Heart right ventricle (tissue), 16 donors: ENCODE results near the gene LMTK2. TPM values are rescaled to one million over a fixed set of nuclear protein-coding genes. Genes with fewer than 3 reads are reported as not detected.

Experiments used
- ATAC-seq, 8 donors: fragments of 200-7000 bp; cut with Tn5 transposase; one replicate each; pipeline ENCODE4 v1.9.1; 2020; ENCODE audit warnings: mild to moderate bottlenecking in 8 of 8, moderate library complexity in 8 of 8, moderate number of reproducible peaks in 1 of 8
- DNase-seq, 2 donors: peaks; one replicate each; pipeline ENCODE4 v3.0.0-alpha.2; 2020
- H3K27ac ChIP-seq, 10 donors: fragments of 200-600 bp; sonication (generic) in 2 of 10; one replicate each; pipeline versions ENCODE4 v1.5.0 to v1.8.0; 2020 to 2022; ENCODE audit warnings: mild to moderate bottlenecking in 3 of 10
- H3K27me3 ChIP-seq, 7 donors: fragments of 200-600 bp; one replicate each; pipeline ENCODE4 v1.8.0; 2021 to 2022; ENCODE audit warnings: mild to moderate bottlenecking in 2 of 7
- H3K36me3 ChIP-seq, 9 donors: fragments of 200-600 bp; sonication (generic) in 1 of 9; one replicate each; pipeline versions ENCODE4 v1.5.0 to v1.8.0; 2020 to 2022; ENCODE audit warnings: mild to moderate bottlenecking in 2 of 9
- H3K4me1 ChIP-seq, 9 donors: fragments of 200-600 bp; sonication (generic) in 1 of 9; one replicate each; pipeline versions ENCODE4 v1.5.0 to v1.8.0; 2020 to 2022; ENCODE audit warnings: mild to moderate bottlenecking in 4 of 9
- H3K4me3 ChIP-seq, 10 donors: fragments of 200-600 bp; sonication (generic) in 2 of 10; one replicate each; pipeline versions ENCODE4 v1.5.0 to v1.8.0; 2020 to 2022; ENCODE audit warnings: mild to moderate bottlenecking in 7 of 10, moderate library complexity in 2 of 10
- H3K9me3 ChIP-seq, 11 donors: fragments of 200-600 bp in 10 of 11; sonication (generic) in 2 of 11; one replicate each; pipeline versions ENCODE4 v1.5.0 to v1.8.0; 2013 to 2022; ENCODE audit warnings: mild to moderate bottlenecking in 2 of 11, control low read depth in 1 of 11, moderate library complexity in 1 of 11
- WGBS, 2 donors: extraction: QIAGEN DNeasy Blood & Tissue Kit; methylation state at CpG; one replicate each; pipeline ENCODE4 v1.1.7; 2013; ENCODE audit warnings: inconsistent platforms in 1 of 2; 5-methylcytosine and 5-hydroxymethylcytosine counted together
- intact Hi-C, 10 donors: fragments of 100-400 bp; cut with DNase I; formaldehyde crosslinking; loops; one replicate each; pipeline versions ENCODE4 v1.11.1 to v1.14.2; 2022
- polyA plus RNA-seq, 2 donors: library from polyadenylated mRNA; stranded (reverse); fragments of 200-250 nt; gene quantifications; one replicate each; pipeline ENCODE4 v1.2.3, GENCODE V29; 2013
- total RNA-seq, 10 donors: library from RNA; stranded (reverse); fragmentation: NEBNext Ultra II Directional in 3 of 10; extraction: Animal tissue kit (Norgen Biotek cat#: 25700) in 3 of 10; gene quantifications; one replicate each; pipeline versions ENCODE4 v1.2.1 to v1.2.4, GENCODE V29; 2021 to 2023
- TF ChIP-seq, protein P1 (sequence below), 9 donors: fragments of 200-600 bp; sonication (generic) in 2 of 9; IDR thresholded peaks; one replicate each; pipeline versions ENCODE4 v1.5.0 to v1.8.0; 2021 to 2022; ENCODE audit warnings: antibody characterized with exemption in 9 of 9, mild to moderate bottlenecking in 5 of 9, moderate library complexity in 1 of 9
- donor health status: Arrhythmogenic right ventricular cardiomyopathy.
- donor health status: ischemic (EF 13 %, LVEDD 7.1; RV severe dilation, severe dysfunction).
- donor health status: healthy with polysubstance abuse.
- donor health status: DM: no; HTN: yes; CAD: no.
- donor health status: DM: no; HTN: no; CAD: no.
- donor health status: ischemic (EF 25% LVEDD 6.9; RV normal size, moderate dysfunction).
- donor health status: ischemic (EF 25% LVEDD 5.7; RV mildly dilated, moderate dysfunction).
- donor health status: healthy.
- donor health status: DM: yes; HTN: yes; CAD: no.
- donor health status: Ischemic cardiomyopathy.
- donor health status: ischemic (EF 35%, LVEDD 5.7; RV mildly dilated, moderate dysfunction).
- donor health status: nonischemic (EF 11% LVEDD 7.7; RV severe dilation, severe dysfunction).
- donor health status: DM: yes; HTN: yes; CAD: no.
- donor health status: PGD.
- donor health status: ischemic (EF 29% LVEDD 5.4; RV normal size, mild dysfunction).
- donor health status: nonischemic (EF 23%, LVEDD 6.1; RV moderate dilation, normal function).

LMTK2 gene
- total and polyA plus RNA-seq, 12 donors = 2.9 to 50.2 (median 27.0) TPM

DNA sequence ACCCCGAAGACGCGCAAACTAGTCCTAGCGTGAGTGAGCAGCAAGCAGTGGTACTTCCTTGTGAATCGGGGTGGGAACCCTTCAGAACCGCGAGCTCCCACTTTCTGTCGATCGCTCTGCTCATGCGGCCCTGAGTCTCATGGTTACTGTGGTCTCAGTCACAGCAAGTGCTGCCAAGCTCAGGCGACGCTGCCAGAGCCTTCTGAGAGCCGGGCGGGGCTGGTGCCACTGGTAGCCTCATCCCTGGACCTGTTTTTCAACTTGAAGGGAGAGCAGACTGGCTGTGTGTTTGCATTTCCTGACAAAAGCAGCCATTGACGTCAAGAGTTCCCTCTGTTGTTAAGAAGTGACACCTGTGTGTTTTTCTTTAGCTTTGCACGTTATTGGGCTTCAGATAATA lies 71.7 kb downstream of the LMTK2 start:
- peak; percentile 47 to 69 for DNase-seq
- H3K9me3 ChIP-seq = no peaks in the 10 kb centered on the region
- WGBS, 2 donors = 55 to 59% methylated on average over 16 of the region's 16 CpGs
- TF ChIP-seq, protein P1, sequence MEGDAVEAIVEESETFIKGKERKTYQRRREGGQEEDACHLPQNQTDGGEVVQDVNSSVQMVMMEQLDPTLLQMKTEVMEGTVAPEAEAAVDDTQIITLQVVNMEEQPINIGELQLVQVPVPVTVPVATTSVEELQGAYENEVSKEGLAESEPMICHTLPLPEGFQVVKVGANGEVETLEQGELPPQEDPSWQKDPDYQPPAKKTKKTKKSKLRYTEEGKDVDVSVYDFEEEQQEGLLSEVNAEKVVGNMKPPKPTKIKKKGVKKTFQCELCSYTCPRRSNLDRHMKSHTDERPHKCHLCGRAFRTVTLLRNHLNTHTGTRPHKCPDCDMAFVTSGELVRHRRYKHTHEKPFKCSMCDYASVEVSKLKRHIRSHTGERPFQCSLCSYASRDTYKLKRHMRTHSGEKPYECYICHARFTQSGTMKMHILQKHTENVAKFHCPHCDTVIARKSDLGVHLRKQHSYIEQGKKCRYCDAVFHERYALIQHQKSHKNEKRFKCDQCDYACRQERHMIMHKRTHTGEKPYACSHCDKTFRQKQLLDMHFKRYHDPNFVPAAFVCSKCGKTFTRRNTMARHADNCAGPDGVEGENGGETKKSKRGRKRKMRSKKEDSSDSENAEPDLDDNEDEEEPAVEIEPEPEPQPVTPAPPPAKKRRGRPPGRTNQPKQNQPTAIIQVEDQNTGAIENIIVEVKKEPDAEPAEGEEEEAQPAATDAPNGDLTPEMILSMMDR (IDR thresholded peaks at IDR 0.05) = no peak
- no peak overlapping the region for H3K4me3 ChIP-seq
- intact Hi-C loops = no loop called here
- H3K36me3 ChIP-seq = peaks cover 0 to 65% (median 0%) of the 10 kb centered on the region in 9 donors
- peak overlapping the region in 3 of 10 donors; percentile 21 to 53 (median 39) for H3K27ac ChIP-seq
- peak; percentile 58 to 95 (median 90) for ATAC-seq
- H3K27me3 ChIP-seq = no peaks in the 10 kb centered on the region
- H3K4me1 ChIP-seq = peaks cover 0 to 33% (median 16%) of the 10 kb centered on the region in 9 donors

DNA sequence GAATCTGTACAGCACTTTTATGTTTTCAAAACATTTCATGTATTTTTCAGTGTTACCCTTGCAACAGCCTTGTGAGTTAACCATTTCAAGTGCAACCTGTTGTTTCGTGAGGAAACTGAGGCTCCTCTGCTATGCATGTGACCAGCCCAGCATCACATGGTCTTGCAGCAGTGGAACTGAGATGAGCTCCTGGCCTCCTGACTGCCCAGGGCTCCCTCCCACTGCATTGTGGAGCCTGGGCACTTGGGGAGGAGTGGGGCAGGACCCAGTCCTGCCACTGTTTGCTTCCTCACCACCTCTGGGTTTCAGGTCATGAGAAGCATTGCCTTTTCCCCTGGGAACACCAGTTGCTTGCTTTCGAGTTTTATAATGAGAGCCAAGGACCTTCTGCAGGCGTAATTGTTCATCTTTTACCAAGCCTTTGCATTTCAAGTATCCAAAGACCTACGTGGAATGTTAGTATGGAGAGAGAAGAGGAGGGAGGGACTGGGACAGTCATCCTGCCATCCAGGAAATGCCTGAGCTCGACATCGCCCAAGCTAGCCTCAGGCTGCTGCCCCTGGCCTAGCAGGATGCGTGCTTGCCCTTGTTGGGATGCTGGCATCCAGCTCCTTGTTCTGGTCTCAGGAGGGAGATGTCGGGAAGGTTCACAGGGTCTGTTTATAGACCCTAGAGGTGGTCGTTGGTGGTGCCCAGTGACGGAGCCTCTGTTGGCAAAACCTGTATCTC lies 72.3 kb downstream of the LMTK2 start:
- TF ChIP-seq, protein P1 (IDR thresholded peaks at IDR 0.05) = no peak
- no peak overlapping the region for H3K4me3 ChIP-seq

DNA sequence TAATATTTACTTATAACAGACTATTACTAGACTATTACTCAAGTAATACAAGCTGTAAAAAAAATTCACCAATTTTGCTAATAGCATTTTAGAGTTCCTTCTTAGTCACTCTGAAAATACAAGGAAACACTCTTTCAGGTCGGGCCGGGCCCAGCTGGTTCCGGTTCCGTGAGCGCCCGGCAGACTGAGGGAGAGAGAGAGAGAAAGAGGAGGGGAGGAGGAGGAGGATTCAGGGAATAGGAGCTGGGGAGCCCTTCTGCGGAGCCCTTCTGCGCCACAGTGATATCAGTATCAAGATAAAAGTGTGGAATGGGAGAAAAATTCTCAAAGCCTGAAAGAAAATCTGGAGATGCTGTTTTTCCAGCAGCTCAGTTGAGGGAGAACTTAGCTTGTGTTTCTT lies 74.1 kb downstream of the LMTK2 start:
- Histone ChIP-seq H3K36me3 (peaks cover 0 to 58% (median 0%) of the 10 kb centered on the region in 9 donors), H3K27me3 (no peaks in the 10 kb centered on the region), H3K9me3 (no peaks in the 10 kb centered on the region), H3K4me3 (no peak overlapping the region), H3K27ac (no peak overlapping the region), H3K4me1 (peaks cover 0 to 21% (median 13%) of the 10 kb centered on the region in 9 donors)
- DNase-seq (no peak), ATAC-seq (no peak)
- 78 to 81% methylated on average over 8 of the region's 8 CpGs for WGBS, 2 donors
- intact Hi-C loops = no loop called here
- TF ChIP-seq, protein P1 (IDR thresholded peaks at IDR 0.05) = no peak

More for the DNA sequence above, 72.3 kb downstream of the LMTK2 start:
- Histone ChIP-seq H3K36me3 (peaks cover 0 to 64% (median 0%) of the 10 kb centered on the region in 9 donors), H3K4me1 (peaks cover 0 to 31% (median 16%) of the 10 kb centered on the region in 9 donors), H3K27ac (peak overlapping the region in 1 of 10 donors; percentile 39), H3K9me3 (no peaks in the 10 kb centered on the region), H3K27me3 (no peaks in the 10 kb centered on the region)
- intact Hi-C loops = no loop called here
- ATAC-seq (peak in 2 of 8 donors; percentile 40 to 46), DNase-seq (no peak)
- 84 to 89% methylated on average over 10 of the region's 10 CpGs for WGBS, 2 donors

DNA sequence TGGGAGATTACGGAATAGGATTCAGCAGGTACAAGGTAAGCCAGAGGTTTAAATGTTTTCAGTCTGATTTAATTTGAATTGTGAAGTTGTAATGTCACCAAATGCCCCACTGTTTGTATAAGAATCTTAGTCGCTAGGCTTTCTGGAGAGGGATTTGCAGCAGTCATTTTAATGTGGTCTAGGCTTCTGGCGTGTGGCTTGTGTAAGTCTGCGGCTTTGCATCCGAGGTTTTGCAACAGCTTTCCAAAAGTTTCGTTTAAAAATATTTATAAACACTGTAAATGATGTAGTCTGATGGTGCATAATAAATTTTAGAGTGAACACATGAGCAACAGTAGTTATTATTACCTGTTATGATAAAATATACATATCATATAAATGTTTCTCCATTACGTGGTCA lies 78.4 kb downstream of the LMTK2 start:
- Histone ChIP-seq H3K9me3 (no peaks in the 10 kb centered on the region), H3K27ac (no peak overlapping the region), H3K27me3 (no peaks in the 10 kb centered on the region), H3K4me1 (peaks cover 0 to 15% (median 0%) of the 10 kb centered on the region in 9 donors), H3K4me3 (no peak overlapping the region), H3K36me3 (peaks cover 0 to 62% (median 0%) of the 10 kb centered on the region in 9 donors)
- intact Hi-C loops = no loop called here
- TF ChIP-seq, protein P1 (IDR thresholded peaks at IDR 0.05) = no peak
- no peak for ATAC-seq
- 94 to 96% methylated on average over 7 of the region's 7 CpGs for WGBS, 2 donors
- DNase-seq = no peak
